ENCODE results near the gene GPC5.
"Not testable (repeated sequence)": the region's sequence is repeated elsewhere in the genome, so short reads cannot be mapped to it uniquely, and the experiment has no call there.

The GPC5 gene

GRCh38 chr13:92537471-92537870 is 1139.0 kb downstream of the GPC5 start:
- FAIRE-seq (peak; percentile 29), DNase-seq (ENCODE audit: insufficient read length, low spot score) (no peak)
- TF ChIP-seq CTCF (IDR thresholded peaks at IDR 0.05; ENCODE audit: insufficient read depth, missing control alignments): no peak

- DNase-seq (ENCODE audit: insufficient read length, low spot score): no peak
- FAIRE-seq: no peak
- no peak for TF ChIP-seq CTCF (IDR thresholded peaks at IDR 0.05; ENCODE audit: insufficient read depth, missing control alignments)
These were observed 1139.7 kb downstream of the GPC5 start for GRCh38 chr13:92538164-92538563.

GRCh38 chr13:92539148-92539547 is 1140.7 kb downstream of the GPC5 start:
- FAIRE-seq; DNase-seq (ENCODE audit: insufficient read length, low spot score): not testable (repeated sequence)

- DNase-seq (ENCODE audit: insufficient read length, low spot score): no peak
- no peak for TF ChIP-seq CTCF (IDR thresholded peaks at IDR 0.05; ENCODE audit: insufficient read depth, missing control alignments)
- FAIRE-seq: no peak
These were observed 1148.8 kb downstream of the GPC5 start for GRCh38 chr13:92547266-92547665.

- no peak for TF ChIP-seq CTCF (IDR thresholded peaks at IDR 0.05; ENCODE audit: insufficient read depth, missing control alignments)
- FAIRE-seq (no peak), DNase-seq (ENCODE audit: insufficient read length, low spot score) (no peak)
These were observed 1150.9 kb downstream of the GPC5 start for GRCh38 chr13:92549276-92549675.

GRCh38 chr13:92553470-92554114 is 1155.2 kb downstream of the GPC5 start:
- TF ChIP-seq CTCF (IDR thresholded peaks at IDR 0.05; ENCODE audit: insufficient read depth, missing control alignments): no peak
- FAIRE-seq (no peak), DNase-seq (ENCODE audit: insufficient read length, low spot score) (no peak)

GRCh38 chr13:92560883-92561282 is 1162.5 kb downstream of the GPC5 start:
- FAIRE-seq: no peak
- no peak for DNase-seq (ENCODE audit: insufficient read length, low spot score)
- no peak for TF ChIP-seq CTCF (IDR thresholded peaks at IDR 0.05; ENCODE audit: insufficient read depth, missing control alignments)

- TF ChIP-seq CTCF (IDR thresholded peaks at IDR 0.05; ENCODE audit: insufficient read depth, missing control alignments): no peak
- FAIRE-seq (no peak), DNase-seq (ENCODE audit: insufficient read length, low spot score) (no peak)
These were observed 1166.5 kb downstream of the GPC5 start for GRCh38 chr13:92564942-92565341.

Data from D721Med (cell line).